Ovary (tissue), 3 donors: ENCODE data around the gene OPCML.

Experiments used
- EP300 ChIP-seq: sonication (generic); formaldehyde crosslinking; IDR thresholded peaks from one replicate; pipeline ENCODE4 v1.6.1; 2017; ENCODE audit warnings: antibody characterized with exemption
- TF ChIP-seq, protein P1 (sequence below), 3 donors: fragments of 450-650 bp in 2 of 3; fragments of 200-600 bp in 1 of 3; IDR thresholded peaks; one replicate each; pipeline versions ENCODE4 v1.5.1 to v1.8.0; 2016 to 2022; ENCODE audit warnings: antibody characterized with exemption in 3 of 3, mild to moderate bottlenecking in 1 of 3
- donor health status: DM: no; HTN: no; CAD: no.

DNA sequence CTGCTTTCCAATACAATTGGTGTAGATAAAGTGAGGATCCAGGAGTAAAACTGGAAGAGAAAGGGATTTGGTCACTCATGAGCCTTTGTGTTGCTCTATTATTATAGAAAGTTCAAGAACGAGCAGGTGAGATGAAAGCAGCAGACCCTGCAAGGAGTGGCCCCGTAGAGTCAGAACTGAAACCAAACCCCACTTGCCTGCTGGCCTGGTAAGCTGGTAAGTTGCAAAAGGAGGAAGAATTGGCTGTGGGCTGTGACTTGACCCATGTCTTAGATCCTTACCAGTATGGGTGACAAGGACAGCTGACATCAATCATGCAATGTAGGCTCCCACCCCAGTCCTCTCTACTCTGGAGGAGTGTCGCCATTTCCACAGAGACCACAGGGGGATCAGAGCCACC lies 201.3 kb downstream of the OPCML start:
- TF ChIP-seq, protein P1, sequence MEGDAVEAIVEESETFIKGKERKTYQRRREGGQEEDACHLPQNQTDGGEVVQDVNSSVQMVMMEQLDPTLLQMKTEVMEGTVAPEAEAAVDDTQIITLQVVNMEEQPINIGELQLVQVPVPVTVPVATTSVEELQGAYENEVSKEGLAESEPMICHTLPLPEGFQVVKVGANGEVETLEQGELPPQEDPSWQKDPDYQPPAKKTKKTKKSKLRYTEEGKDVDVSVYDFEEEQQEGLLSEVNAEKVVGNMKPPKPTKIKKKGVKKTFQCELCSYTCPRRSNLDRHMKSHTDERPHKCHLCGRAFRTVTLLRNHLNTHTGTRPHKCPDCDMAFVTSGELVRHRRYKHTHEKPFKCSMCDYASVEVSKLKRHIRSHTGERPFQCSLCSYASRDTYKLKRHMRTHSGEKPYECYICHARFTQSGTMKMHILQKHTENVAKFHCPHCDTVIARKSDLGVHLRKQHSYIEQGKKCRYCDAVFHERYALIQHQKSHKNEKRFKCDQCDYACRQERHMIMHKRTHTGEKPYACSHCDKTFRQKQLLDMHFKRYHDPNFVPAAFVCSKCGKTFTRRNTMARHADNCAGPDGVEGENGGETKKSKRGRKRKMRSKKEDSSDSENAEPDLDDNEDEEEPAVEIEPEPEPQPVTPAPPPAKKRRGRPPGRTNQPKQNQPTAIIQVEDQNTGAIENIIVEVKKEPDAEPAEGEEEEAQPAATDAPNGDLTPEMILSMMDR (IDR thresholded peaks at IDR 0.05), result no peak
- TF ChIP-seq EP300, result no peak
